ENCODE results near the gene TMEM119. TPM values are rescaled to one million over a fixed set of nuclear protein-coding genes. Genes with fewer than 3 reads are reported as not detected.

Gene TMEM119
- total and polyA plus RNA-seq, 9 of the 15 experiments (the other 6 are each of a cell fraction or from before 2014, with no cell fraction given): 0.18 TPM; not detected in 8

- FAIRE-seq (peak; percentile 80), DNase-seq (ENCODE audit: extremely low read depth in 1 of 4, low spot score in 3 of 4) (no peak), ATAC-seq (0 out of 3 replicates have a peak, but pooled peaks have one; percentile 17)
- ChIA-PET POLR2A (interaction anchor here (0.6 to 0.9 kb wide), 3 partner anchors 9 to 75 kb away, joined by 3 to 5 read pairs (median 3); no protein-coding TSS in a partner anchor), CTCF (ENCODE audit: low intra/inter-chr PET ratio) (no interaction called here)
- Histone ChIP-seq H3K27ac (ENCODE audit: extremely low read depth, low read depth, low read length) (no peak overlapping the region), H4K20me1 (replicated peaks; ENCODE audit: control insufficient read depth, insufficient read depth, low read length) (no peaks in the 10 kb centered on the region), H3K9ac (ENCODE audit: insufficient read depth in 1 of 2, low read depth in 2 of 2, low read length in 2 of 2) (no peak overlapping the region), H3K4me2 (ENCODE audit: insufficient read depth, low read length) (no peak overlapping the region), H3K27me3 (ENCODE audit: control insufficient read depth in 2 of 2, insufficient read depth in 2 of 2, low read length in 2 of 2) (no peaks in the 10 kb centered on the region), H3K36me3 (ENCODE audit: control insufficient read depth, insufficient read depth, low read length) (no peaks in the 10 kb centered on the region), H3K4me1 (replicated peaks in 1 of 2; ENCODE audit: control insufficient read depth in 2 of 2, insufficient read depth in 2 of 2, low read length in 2 of 2) (peaks cover 7 to 14% of the 10 kb centered on the region in 2 experiments), H3K9me3 (replicated peaks; ENCODE audit: control insufficient read depth, insufficient read depth, low read depth, low read length) (no peaks in the 10 kb centered on the region), H2AFZ (ENCODE audit: low read depth, low read length) (no peak overlapping the region), H3K79me2 (ENCODE audit: control insufficient read depth, insufficient read depth, low read length) (no peaks in the 10 kb centered on the region), H3K4me3 (no peak overlapping the region), H3K9me1 (ENCODE audit: control insufficient read depth, insufficient read depth, low read length) (peaks cover 3% of the 10 kb centered on the region)
- 0% methylated on average over 3 of the region's 3 CpGs for WGBS (ENCODE audit: insufficient coverage, low coverage, missing lambda C conversion rate)
- intact Hi-C loops (cut with micrococcal nuclease): no loop called here
- in situ Hi-C loops (cut with MboI): no loop called here
- BruUV-seq (replicated peaks): no TSS peak
- TF ChIP-seq KDM1A (IDR thresholded peaks at IDR 0.05) (no peak), PBX2 (CRISPR knock-in tag; IDR thresholded peaks at IDR 0.05; ENCODE audit: low read depth) (no peak), PBX2 (tag; conservative IDR thresholded peaks at IDR 0.05; ENCODE audit: low read depth) (0 out of 2 replicates have a peak, but pooled peaks have one; percentile 13), PREB (CRISPR knock-in tag; IDR thresholded peaks at IDR 0.05) (no peak), NCOR1 (IDR thresholded peaks at IDR 0.05) (no peak), KLF6 (CRISPR knock-in tag; IDR thresholded peaks at IDR 0.05; ENCODE audit: borderline replicate concordance) (no peak), XRCC3 (IDR thresholded peaks at IDR 0.05) (no peak), NR0B1 (IDR thresholded peaks at IDR 0.05; ENCODE audit: partially characterized antibody) (no peak), CREB5 (CRISPR knock-in tag; IDR thresholded peaks at IDR 0.05) (no peak), TEAD4 (IDR thresholded peaks at IDR 0.05; ENCODE audit: low read length) (no peak), TEAD4 (CRISPR knock-in tag; IDR thresholded peaks at IDR 0.05; ENCODE audit: borderline replicate concordance) (0 out of 2 replicates have a peak, but pooled peaks have one; percentile 39), ZBTB7A (IDR thresholded peaks at IDR 0.05; ENCODE audit: borderline replicate concordance, control insufficient read depth, low read depth, low read length) (peak; percentile 91), ZNF431 (CRISPR knock-in tag; IDR thresholded peaks at IDR 0.05) (0 out of 2 replicates have a peak, but pooled peaks have one; percentile 17), USF1 (CRISPR knock-in tag; IDR thresholded peaks at IDR 0.05) (peak; percentile 30; the same call in 1 of the 2 replicates)
Observed at GRCh38 chr12:108605000-108605689, 7.3 kb upstream of the TMEM119 start.
